Erythroblast (primary cell): ENCODE data around the gene SPTBN1.

Source experiments
- GATA1 ChIP-seq: IDR thresholded peaks from 2 replicates; pipeline ENCODE4 v1.6.1; 2011; ENCODE audit warnings: low read depth, mild to moderate bottlenecking, control low read depth, low read length, moderate library complexity
- POLR2A ChIP-seq: IDR thresholded peaks from 2 replicates; pipeline ENCODE4 v1.6.1; 2011; ENCODE audit warnings: mild to moderate bottlenecking, low read length

- TF ChIP-seq POLR2A: no peak
- TF ChIP-seq GATA1: no peak
These were observed 21.8 kb downstream of the SPTBN1 start for GRCh38 chr2:54477896-54478295.
